HEK293 (cell line): Measurements from ENCODE around the gene BRD3OS.

ENCODE experiments used
- CTCF ChIA-PET: fragments of 350-600 bp; formaldehyde crosslinking; extraction: SDS; loops from one replicate; lab custom pipeline; 2021; ENCODE audit warnings: antibody characterized with exemption; lab: Yijun Ruan, JAX
- POLR2A ChIA-PET: fragments of 300-600 bp; formaldehyde crosslinking; extraction: SDS; loops from one replicate; lab custom pipeline; 2020; ENCODE audit warnings: antibody characterized with exemption, inconsistent platforms; lab: Yijun Ruan, JAX
- H3K27ac ChIP-seq: fragments of 200-500 bp; sonication (Bioruptor generic); 2 replicates; pipeline ENCODE4 v1.5.1; 2014; ENCODE audit warnings: low read depth, low read length, control low read depth, inconsistent platforms; ENCODE audit errors: extremely low read depth
- H3K36me3 ChIP-seq, 2 experiments: fragments of 200-500 bp in 1 of 2; sonication (Bioruptor generic) in 1 of 2; 1 replicate in 1 of 2; 2 replicates in 1 of 2; pipeline ENCODE4 v1.5.1; 2014 to 2017; ENCODE audit warnings: inconsistent platforms in 2 of 2, low read length in 2 of 2; ENCODE audit not compliant: control insufficient read depth in 2 of 2, insufficient read depth in 1 of 2
- H3K4me1 ChIP-seq: fragments of 200-500 bp; sonication (Bioruptor generic); 2 replicates; pipeline ENCODE4 v1.5.1; 2014; ENCODE audit warnings: mild to moderate bottlenecking, low read length, inconsistent platforms; ENCODE audit not compliant: control insufficient read depth, insufficient read depth
- H3K4me3 ChIP-seq: 2 replicates; pipeline ENCODE4 v1.5.1; 2011; ENCODE audit warnings: low read depth, mild to moderate bottlenecking, control low read depth, low read length, moderate library complexity
- H3K9me3 ChIP-seq: fragments of 200-500 bp; sonication (Bioruptor generic); 2 replicates; pipeline ENCODE4 v1.5.1; 2014; ENCODE audit warnings: low read depth, low read length, inconsistent platforms; ENCODE audit not compliant: control insufficient read depth, insufficient read depth
- FEZF1 ChIP-seq: fragments of 450-650 bp; formaldehyde crosslinking; IDR thresholded peaks from 2 replicates; pipeline ENCODE4 v1.5.1; 2016; ENCODE audit warnings: missing biosample characterization, missing genetic modification characterization
- KLF7 ChIP-seq: fragments of 450-650 bp; formaldehyde crosslinking; IDR thresholded peaks from 2 replicates; pipeline ENCODE4 v1.5.1; 2016; ENCODE audit warnings: missing biosample characterization, missing genetic modification characterization, borderline replicate concordance
- RBAK ChIP-seq: fragments of 450-650 bp; formaldehyde crosslinking; IDR thresholded peaks from 2 replicates; pipeline ENCODE4 v1.5.1; 2016; ENCODE audit warnings: missing biosample characterization, missing genetic modification characterization
- YY2 ChIP-seq: fragments of 450-650 bp; formaldehyde crosslinking; IDR thresholded peaks from 2 replicates; pipeline ENCODE4 v1.5.1; 2016; ENCODE audit warnings: missing biosample characterization, missing genetic modification characterization
- ZIC2 ChIP-seq: fragments of 450-650 bp; formaldehyde crosslinking; IDR thresholded peaks from 2 replicates; pipeline ENCODE4 v1.5.1; 2016; ENCODE audit warnings: missing biosample characterization, missing genetic modification characterization
- ZNF394 ChIP-seq: fragments of 450-650 bp; formaldehyde crosslinking; IDR thresholded peaks from 2 replicates; pipeline ENCODE4 v1.5.1; 2016; ENCODE audit warnings: missing biosample characterization, missing genetic modification characterization, mild to moderate bottlenecking, moderate library complexity, borderline replicate concordance
- ZNF558 ChIP-seq: fragments of 450-650 bp; formaldehyde crosslinking; IDR thresholded peaks from 2 replicates; pipeline ENCODE4 v1.5.1; 2016; ENCODE audit warnings: missing biosample characterization, missing genetic modification characterization
- TF ChIP-seq, protein P1 (sequence below): fragments of 450-650 bp; formaldehyde crosslinking; IDR thresholded peaks from 2 replicates; pipeline ENCODE4 v1.5.1; 2016; ENCODE audit warnings: missing biosample characterization, missing genetic modification characterization
- TF ChIP-seq, protein P2 (sequence below): fragments of 450-650 bp; formaldehyde crosslinking; IDR thresholded peaks from 2 replicates; pipeline ENCODE4 v1.5.1; 2016; ENCODE audit warnings: missing biosample characterization, missing genetic modification characterization
- TF ChIP-seq, protein P3 (sequence below): fragments of 450-650 bp; formaldehyde crosslinking; IDR thresholded peaks from 2 replicates; pipeline ENCODE4 v1.5.1; 2017; ENCODE audit warnings: missing biosample characterization, mild to moderate bottlenecking, missing genetic modification characterization, moderate library complexity
- TF ChIP-seq, protein P4 (sequence below): fragments of 450-650 bp; formaldehyde crosslinking; IDR thresholded peaks from 2 replicates; pipeline ENCODE4 v1.5.1; 2017; ENCODE audit warnings: missing biosample characterization, missing genetic modification characterization

Gene BRD3OS

DNA sequence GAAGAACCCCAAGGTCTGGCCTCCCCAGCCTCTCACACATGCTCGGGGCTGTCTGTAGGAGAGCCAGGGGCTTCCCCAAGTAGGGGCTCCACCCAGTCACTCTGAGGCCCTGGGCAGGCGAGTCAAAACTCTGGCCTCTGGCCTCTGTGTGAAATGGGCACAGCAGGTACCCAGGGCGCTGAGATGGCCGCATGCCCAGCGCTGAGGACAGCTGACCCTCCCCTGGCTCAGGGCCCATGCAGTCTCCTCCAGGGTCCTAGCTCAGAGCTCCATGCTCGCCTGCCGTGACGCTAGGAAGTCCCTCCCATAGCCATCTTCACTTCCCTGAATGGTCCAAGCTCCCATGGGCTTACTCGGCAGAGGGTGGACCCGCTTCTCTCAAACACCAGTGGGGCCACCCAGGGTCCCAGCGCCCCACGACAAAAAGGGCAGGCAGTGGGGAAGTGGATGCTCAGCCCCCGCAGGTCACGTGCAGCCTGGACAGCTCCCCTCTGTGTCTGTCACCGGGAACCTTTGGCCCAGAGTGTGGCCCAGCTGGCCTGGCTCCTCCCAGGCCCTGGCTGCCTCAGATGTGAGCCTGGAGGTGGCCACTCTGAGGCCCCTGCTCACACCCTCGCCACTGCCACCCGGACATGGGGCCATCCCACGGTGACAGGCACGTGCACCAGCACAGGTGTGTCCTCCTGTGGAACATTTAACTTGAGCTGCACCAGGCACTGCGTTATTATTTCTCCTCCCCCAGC, 21.0 kb upstream of the BRD3OS start:
- TF ChIP-seq, protein P1, sequence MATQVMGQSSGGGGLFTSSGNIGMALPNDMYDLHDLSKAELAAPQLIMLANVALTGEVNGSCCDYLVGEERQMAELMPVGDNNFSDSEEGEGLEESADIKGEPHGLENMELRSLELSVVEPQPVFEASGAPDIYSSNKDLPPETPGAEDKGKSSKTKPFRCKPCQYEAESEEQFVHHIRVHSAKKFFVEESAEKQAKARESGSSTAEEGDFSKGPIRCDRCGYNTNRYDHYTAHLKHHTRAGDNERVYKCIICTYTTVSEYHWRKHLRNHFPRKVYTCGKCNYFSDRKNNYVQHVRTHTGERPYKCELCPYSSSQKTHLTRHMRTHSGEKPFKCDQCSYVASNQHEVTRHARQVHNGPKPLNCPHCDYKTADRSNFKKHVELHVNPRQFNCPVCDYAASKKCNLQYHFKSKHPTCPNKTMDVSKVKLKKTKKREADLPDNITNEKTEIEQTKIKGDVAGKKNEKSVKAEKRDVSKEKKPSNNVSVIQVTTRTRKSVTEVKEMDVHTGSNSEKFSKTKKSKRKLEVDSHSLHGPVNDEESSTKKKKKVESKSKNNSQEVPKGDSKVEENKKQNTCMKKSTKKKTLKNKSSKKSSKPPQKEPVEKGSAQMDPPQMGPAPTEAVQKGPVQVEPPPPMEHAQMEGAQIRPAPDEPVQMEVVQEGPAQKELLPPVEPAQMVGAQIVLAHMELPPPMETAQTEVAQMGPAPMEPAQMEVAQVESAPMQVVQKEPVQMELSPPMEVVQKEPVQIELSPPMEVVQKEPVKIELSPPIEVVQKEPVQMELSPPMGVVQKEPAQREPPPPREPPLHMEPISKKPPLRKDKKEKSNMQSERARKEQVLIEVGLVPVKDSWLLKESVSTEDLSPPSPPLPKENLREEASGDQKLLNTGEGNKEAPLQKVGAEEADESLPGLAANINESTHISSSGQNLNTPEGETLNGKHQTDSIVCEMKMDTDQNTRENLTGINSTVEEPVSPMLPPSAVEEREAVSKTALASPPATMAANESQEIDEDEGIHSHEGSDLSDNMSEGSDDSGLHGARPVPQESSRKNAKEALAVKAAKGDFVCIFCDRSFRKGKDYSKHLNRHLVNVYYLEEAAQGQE (tag by site-specific recombination) = peak; percentile 33; the same call in 1 of the 2 replicates
- no peak for TF ChIP-seq YY2
- TF ChIP-seq, protein P2, sequence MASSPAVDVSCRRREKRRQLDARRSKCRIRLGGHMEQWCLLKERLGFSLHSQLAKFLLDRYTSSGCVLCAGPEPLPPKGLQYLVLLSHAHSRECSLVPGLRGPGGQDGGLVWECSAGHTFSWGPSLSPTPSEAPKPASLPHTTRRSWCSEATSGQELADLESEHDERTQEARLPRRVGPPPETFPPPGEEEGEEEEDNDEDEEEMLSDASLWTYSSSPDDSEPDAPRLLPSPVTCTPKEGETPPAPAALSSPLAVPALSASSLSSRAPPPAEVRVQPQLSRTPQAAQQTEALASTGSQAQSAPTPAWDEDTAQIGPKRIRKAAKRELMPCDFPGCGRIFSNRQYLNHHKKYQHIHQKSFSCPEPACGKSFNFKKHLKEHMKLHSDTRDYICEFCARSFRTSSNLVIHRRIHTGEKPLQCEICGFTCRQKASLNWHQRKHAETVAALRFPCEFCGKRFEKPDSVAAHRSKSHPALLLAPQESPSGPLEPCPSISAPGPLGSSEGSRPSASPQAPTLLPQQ (tag by site-specific recombination) = no peak
- TF ChIP-seq, protein P3, sequence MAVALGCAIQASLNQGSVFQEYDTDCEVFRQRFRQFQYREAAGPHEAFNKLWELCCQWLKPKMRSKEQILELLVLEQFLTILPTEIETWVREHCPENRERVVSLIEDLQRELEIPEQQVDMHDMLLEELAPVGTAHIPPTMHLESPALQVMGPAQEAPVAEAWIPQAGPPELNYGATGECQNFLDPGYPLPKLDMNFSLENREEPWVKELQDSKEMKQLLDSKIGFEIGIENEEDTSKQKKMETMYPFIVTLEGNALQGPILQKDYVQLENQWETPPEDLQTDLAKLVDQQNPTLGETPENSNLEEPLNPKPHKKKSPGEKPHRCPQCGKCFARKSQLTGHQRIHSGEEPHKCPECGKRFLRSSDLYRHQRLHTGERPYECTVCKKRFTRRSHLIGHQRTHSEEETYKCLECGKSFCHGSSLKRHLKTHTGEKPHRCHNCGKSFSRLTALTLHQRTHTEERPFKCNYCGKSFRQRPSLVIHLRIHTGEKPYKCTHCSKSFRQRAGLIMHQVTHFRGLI (tag by site-specific recombination) = no peak
- no peak for TF ChIP-seq KLF7
- no peak for TF ChIP-seq ZNF394 (tag by site-specific recombination)
- TF ChIP-seq, all 188 proteins: peak for 1
- CTCF ChIA-PET = interaction anchor here (0.7 to 3.1 kb wide), 3 partner anchors 10 to 277 kb away, joined by 3 to 20 read pairs (median 3); no protein-coding TSS in a partner anchor
- Histone ChIP-seq H3K4me1 (no peaks in the 10 kb centered on the region), H3K27ac (no peak overlapping the region), H3K9me3 (no peaks in the 10 kb centered on the region), H3K36me3 (no peaks in the 10 kb centered on the region), H3K4me3 (no peak overlapping the region)
- POLR2A ChIA-PET = no interaction called here

DNA sequence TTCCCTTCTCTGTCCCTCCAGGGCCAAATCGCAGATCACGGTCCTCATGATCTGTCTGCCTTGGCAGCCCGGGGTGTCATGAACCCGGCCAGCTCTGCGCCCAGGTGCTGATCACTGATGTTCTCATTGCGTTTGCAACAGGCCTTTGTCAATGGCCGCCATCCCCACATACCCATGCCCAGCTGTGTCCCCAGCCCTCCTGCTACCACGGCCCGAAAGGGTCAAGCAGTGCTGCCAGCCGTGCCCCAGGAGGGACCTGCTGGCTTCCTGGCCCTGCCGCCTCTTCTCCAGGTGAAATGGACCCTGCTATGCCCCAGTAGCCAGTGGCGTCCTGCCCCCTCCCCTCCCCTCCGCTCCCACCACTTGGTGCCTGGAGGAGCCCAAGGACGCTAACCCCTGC, 20.4 kb upstream of the BRD3OS start:
- TF ChIP-seq FEZF1 (tag by site-specific recombination) (no peak), RBAK (tag by site-specific recombination) (no peak)
- ChIA-PET CTCF (interaction anchor here (1.0 to 3.1 kb wide), 3 partner anchors 10 to 223 kb away, joined by 3 to 20 read pairs (median 8); no protein-coding TSS in a partner anchor), POLR2A (no interaction called here)
- H3K27ac ChIP-seq = no peak overlapping the region
- no peaks in the 10 kb centered on the region for H3K4me1 ChIP-seq
- H3K36me3 ChIP-seq = no peaks in the 10 kb centered on the region
- no peaks in the 10 kb centered on the region for H3K9me3 ChIP-seq
- no peak overlapping the region for H3K4me3 ChIP-seq

DNA sequence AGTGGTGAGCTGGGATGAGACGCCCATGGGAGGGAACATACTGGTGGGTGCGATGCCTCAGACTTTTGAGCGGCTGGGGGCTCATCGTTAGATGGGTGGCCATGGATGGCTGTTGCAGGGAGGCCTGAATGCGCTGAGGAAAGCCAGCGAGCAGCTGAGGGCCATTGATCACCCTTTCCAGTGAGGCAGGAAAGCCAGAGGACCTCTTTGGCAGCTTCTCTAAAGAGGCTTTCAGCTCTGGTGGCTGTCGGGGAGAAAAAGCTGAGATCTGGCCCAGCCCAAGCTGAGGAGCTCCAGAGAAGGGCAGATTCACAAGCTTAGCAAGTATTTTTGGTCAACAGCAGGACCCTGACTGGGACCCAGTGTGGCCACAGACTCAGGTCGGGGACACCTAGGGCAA, 19.9 kb upstream of the BRD3OS start:
- no peaks in the 10 kb centered on the region for H3K4me1 ChIP-seq
- ChIA-PET POLR2A (interaction anchor here (0.8 kb wide), 1 partner anchor 83 kb away, joined by 5 read pairs; no protein-coding TSS in a partner anchor), CTCF (interaction anchor here (1.0 to 3.1 kb wide), 4 partner anchors 9 to 223 kb away, joined by 3 to 20 read pairs (median 6); no protein-coding TSS in a partner anchor)
- H3K4me3 ChIP-seq = no peak overlapping the region
- H3K27ac ChIP-seq = no peak overlapping the region
- no peak for TF ChIP-seq ZIC2 (tag by site-specific recombination)
- no peaks in the 10 kb centered on the region for H3K36me3 ChIP-seq
- no peaks in the 10 kb centered on the region for H3K9me3 ChIP-seq

DNA sequence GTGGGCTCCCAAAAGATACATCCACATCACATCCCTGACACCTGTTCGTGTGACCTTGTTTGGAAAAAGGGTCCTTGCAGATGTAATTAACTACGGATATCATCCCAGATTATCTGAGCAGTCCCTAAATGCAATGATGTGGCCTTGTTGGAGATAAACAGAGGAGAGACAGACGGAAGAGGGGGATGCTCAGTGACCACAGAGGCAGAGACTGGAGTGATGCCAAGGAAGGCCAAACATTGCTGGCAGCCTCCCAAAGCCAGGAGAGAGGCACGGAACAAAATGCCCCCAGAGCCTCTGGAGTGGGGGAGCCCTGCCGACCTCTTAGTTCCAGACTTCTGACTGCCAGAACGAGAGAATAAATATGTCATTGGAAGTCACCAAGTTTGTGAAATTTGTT, 18.1 kb upstream of the BRD3OS start:
- TF ChIP-seq, protein P4, sequence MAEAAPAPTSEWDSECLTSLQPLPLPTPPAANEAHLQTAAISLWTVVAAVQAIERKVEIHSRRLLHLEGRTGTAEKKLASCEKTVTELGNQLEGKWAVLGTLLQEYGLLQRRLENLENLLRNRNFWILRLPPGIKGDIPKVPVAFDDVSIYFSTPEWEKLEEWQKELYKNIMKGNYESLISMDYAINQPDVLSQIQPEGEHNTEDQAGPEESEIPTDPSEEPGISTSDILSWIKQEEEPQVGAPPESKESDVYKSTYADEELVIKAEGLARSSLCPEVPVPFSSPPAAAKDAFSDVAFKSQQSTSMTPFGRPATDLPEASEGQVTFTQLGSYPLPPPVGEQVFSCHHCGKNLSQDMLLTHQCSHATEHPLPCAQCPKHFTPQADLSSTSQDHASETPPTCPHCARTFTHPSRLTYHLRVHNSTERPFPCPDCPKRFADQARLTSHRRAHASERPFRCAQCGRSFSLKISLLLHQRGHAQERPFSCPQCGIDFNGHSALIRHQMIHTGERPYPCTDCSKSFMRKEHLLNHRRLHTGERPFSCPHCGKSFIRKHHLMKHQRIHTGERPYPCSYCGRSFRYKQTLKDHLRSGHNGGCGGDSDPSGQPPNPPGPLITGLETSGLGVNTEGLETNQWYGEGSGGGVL (tag by site-specific recombination) = peak; percentile 36; the same call in 1 of the 2 replicates
- no peak for TF ChIP-seq ZNF558 (tag by site-specific recombination)
- TF ChIP-seq, all 188 proteins: peak for 1
- Histone ChIP-seq H3K9me3 (no peaks in the 10 kb centered on the region), H3K4me3 (no peak overlapping the region), H3K27ac (no peak overlapping the region), H3K36me3 (no peaks in the 10 kb centered on the region), H3K4me1 (no peaks in the 10 kb centered on the region)
- ChIA-PET POLR2A (interaction anchor here (0.9 to 1.4 kb wide), 2 partner anchors 16 to 135 kb away, joined by 3 to 6 read pairs; no protein-coding TSS in a partner anchor), CTCF (interaction anchor here (1.4 kb wide), 1 partner anchor 12 kb away, joined by 5 read pairs; no protein-coding TSS in a partner anchor)
